HCT116 (cell line): Measurements from ENCODE around the gene UBTD1.

ENCODE experiments used
- CEBPB ChIP-seq: IDR thresholded peaks from 2 replicates; pipeline ENCODE4 v1.6.1; 2012; ENCODE audit warnings: low read depth
- CTCF ChIP-seq, 3 experiments: fragments of 200-600 bp in 1 of 3; sonication (generic) in 1 of 3; IDR thresholded peaks in 2 of 3; conservative IDR thresholded peaks in 1 of 3; 2 replicates each; pipeline ENCODE4 v1.5.1; 2012 to 2017; ENCODE audit warnings: low read depth in 2 of 3, low read length in 2 of 3, antibody characterized with exemption in 1 of 3, borderline replicate concordance in 1 of 3, control low read depth in 1 of 3, mild to moderate bottlenecking in 1 of 3, mixed read lengths in 1 of 3, mixed run types in 1 of 3, moderate library complexity in 1 of 3; ENCODE audit not compliant: insufficient read depth in 1 of 3
- EZH2 ChIP-seq: fragments of 200-600 bp; sonication (generic); IDR thresholded peaks from 2 replicates; pipeline ENCODE4 v1.6.1; 2017; ENCODE audit warnings: antibody characterized with exemption, mixed run types
- MAX ChIP-seq: IDR thresholded peaks from 2 replicates; pipeline ENCODE4 v1.6.1; 2012
- POLR2A ChIP-seq: IDR thresholded peaks from 2 replicates; pipeline ENCODE4 v1.7.0; 2011; ENCODE audit warnings: borderline replicate concordance; ENCODE audit not compliant: insufficient read depth, insufficient read length; ENCODE audit errors: extremely low read depth
- POLR2AphosphoS5 ChIP-seq: IDR thresholded peaks from 2 replicates; pipeline ENCODE4 v1.6.1; 2011; ENCODE audit warnings: mild to moderate bottlenecking, low read depth, low read length, moderate library complexity
- RAD21 ChIP-seq: IDR thresholded peaks from 2 replicates; pipeline ENCODE4 v1.6.1; 2012; ENCODE audit warnings: low read depth, mild to moderate bottlenecking
- SIN3A ChIP-seq: IDR thresholded peaks from 2 replicates; pipeline ENCODE4 v1.6.1; 2012; ENCODE audit warnings: low read depth
- SP1 ChIP-seq: IDR thresholded peaks from 2 replicates; pipeline ENCODE4 v1.6.1; 2012; ENCODE audit warnings: low read depth
- SRF ChIP-seq: IDR thresholded peaks from 2 replicates; pipeline ENCODE4 v1.6.1; 2012; ENCODE audit warnings: low read depth
- TCF7L2 ChIP-seq: IDR thresholded peaks from 2 replicates; pipeline ENCODE4 v1.7.0; 2011; ENCODE audit warnings: borderline replicate concordance, inconsistent platforms; ENCODE audit not compliant: insufficient read depth, insufficient read length; ENCODE audit errors: extremely low read depth
- YY1 ChIP-seq: IDR thresholded peaks from 2 replicates; pipeline ENCODE4 v1.6.1; 2011; ENCODE audit warnings: low read length, low read depth, moderate library complexity, mild to moderate bottlenecking; ENCODE audit not compliant: insufficient replicate concordance; ENCODE audit errors: extremely low read depth
- ZNF274 ChIP-seq: fragments of 200-500 bp; sonication (Bioruptor generic); IDR thresholded peaks from 2 replicates; pipeline ENCODE4 v1.6.1; 2014; ENCODE audit warnings: mild to moderate bottlenecking, low read depth, low read length, inconsistent platforms
- TF ChIP-seq, protein P1 (sequence below): IDR thresholded peaks from 2 replicates; pipeline ENCODE4 v1.6.1; 2012

DNA sequence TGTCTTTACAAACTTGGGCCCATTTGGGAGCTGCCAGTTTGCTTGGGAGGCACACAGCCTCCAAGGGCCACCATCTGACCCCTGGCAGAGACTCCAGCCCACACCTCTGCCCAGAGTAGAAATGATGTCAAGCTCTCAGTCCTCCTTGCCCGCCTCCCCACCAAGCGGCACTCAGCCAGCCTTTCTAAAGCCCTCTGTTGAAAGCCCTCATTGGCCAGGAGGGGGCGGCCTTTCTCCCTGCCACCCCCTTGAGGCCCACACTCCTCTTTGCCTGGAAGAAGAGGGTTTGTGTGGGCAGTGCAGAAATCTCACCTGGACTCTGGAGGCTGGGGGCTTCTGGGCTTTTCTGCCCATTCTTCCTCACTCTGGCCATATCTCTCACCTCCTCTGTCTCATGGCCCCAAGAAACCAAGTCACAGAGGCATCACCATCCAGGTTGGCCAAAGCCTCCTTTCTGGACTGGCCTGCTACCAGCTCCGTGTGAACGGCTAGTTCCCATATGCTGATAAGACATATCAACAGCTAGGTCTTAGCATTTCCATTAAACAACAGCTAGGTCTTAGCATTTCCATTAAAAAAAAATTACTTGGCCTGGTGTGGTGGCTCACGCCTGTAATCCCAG lies 36.1 kb downstream of the UBTD1 start:
- TF ChIP-seq TCF7L2 (no peak), CTCF (IDR thresholded peaks at IDR 0.05 in 2 of 3, conservative IDR thresholded peaks at IDR 0.05 in 1 of 3; ENCODE audit: borderline replicate concordance in 1 of 3, insufficient read depth in 1 of 3, low read depth in 2 of 3, low read length in 2 of 3) (peak; percentile 83 to 91 (median 89); a peak in 5 of 6 replicates), RAD21 (peak; percentile 83), POLR2A (no peak), SIN3A (no peak), YY1 (peak; percentile 11), SP1 (no peak), ZNF274 (no peak), SRF (no peak), MAX (no peak), EZH2 (no peak), CEBPB (no peak), POLR2AphosphoS5 (no peak)
- TF ChIP-seq, protein P1, sequence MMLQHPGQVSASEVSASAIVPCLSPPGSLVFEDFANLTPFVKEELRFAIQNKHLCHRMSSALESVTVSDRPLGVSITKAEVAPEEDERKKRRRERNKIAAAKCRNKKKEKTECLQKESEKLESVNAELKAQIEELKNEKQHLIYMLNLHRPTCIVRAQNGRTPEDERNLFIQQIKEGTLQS = no peak
